ENCODE results near the gene SRRM1.
"Not testable (repeated sequence)": the region's sequence is repeated elsewhere in the genome, so short reads cannot be mapped to it uniquely, and the experiment has no call there.

- TF ChIP-seq CTCF (conservative IDR thresholded peaks at IDR 0.05); ZFX (IDR thresholded peaks at IDR 0.05): not testable (repeated sequence)
Measured at GRCh38 chr1:24698326-24698725, 55.2 kb downstream of the SRRM1 start.

All from C4-2B (cell line).